ENCODE measurements around the gene COQ9.

The COQ9 gene

DNA sequence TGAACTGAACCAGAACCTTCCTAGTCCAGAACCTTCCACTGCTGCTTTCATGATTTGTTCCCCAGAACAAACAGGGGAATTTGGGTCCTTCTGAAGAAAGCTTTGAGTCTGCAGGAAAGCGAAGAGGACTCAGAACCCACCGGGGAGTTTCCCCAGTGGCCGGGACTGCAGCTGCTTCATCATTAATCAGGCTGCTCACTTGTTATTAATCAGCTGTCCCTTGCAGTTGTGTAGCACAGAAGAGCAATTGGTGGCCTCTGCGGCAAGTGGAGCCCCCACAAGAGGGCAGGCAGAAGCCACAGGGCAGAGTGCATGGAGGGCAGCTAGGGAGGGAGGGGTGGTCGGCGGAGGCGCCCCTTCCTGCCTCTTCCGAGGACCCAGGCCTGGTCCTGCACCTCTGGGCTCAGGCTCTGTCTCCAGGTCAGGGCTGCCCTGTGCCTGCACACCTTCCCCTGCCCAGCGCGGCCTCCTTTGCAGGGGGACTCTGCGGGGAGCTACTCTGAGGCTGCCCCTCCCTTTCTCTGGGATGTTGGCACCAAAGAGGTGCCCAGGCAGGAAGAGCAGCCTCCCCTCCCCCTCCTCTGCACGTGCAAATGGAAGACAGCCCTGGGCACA, 35.8 kb upstream of the COQ9 start:
- H3K36me3 ChIP-seq (ENCODE audit: control insufficient read depth, insufficient read depth, low read length), result no peaks in the 10 kb centered on the region
- no peaks in the 10 kb centered on the region for H3K9me3 ChIP-seq (ENCODE audit: control insufficient read depth, insufficient read depth, low read length)
- H3K27ac ChIP-seq (ENCODE audit: low read depth, low read length), result no peak overlapping the region
- H3K9ac ChIP-seq (ENCODE audit: low read depth, low read length), result no peak overlapping the region
- no peaks in the 10 kb centered on the region for H3K4me1 ChIP-seq (ENCODE audit: control insufficient read depth, insufficient read depth, low read length)
- H3K4me3 ChIP-seq (ENCODE audit: low read depth, low read length), result no peak overlapping the region
- H3K27me3 ChIP-seq (ENCODE audit: control insufficient read depth, insufficient read depth, low read length), result no peaks in the 10 kb centered on the region

DNA sequence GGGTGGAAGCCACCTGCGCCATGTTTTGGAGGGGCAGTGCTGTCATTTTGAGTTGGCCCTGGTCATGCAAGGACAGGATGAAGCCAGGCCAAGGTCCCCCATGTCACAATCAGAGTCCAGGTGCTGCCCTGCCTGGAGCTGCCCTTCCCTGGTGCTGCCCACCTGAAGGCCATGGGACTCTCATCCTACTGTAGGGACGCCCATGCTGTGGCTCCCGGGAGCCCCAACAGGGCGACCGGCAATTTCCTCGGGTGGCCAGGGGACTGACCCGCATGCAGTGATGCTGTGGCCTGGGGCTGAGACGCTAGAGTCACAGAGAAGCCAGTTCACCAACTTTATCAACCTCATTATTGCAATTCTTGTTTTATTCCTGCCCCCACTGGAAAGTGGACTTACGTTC, 34.7 kb upstream of the COQ9 start:
- Histone ChIP-seq H3K4me1 (ENCODE audit: control insufficient read depth, insufficient read depth, low read length) (no peaks in the 10 kb centered on the region), H3K36me3 (ENCODE audit: control insufficient read depth, insufficient read depth, low read length) (no peaks in the 10 kb centered on the region), H3K27ac (ENCODE audit: low read depth, low read length) (no peak overlapping the region), H3K9ac (ENCODE audit: low read depth, low read length) (no peak overlapping the region), H3K27me3 (ENCODE audit: control insufficient read depth, insufficient read depth, low read length) (no peaks in the 10 kb centered on the region), H3K4me3 (ENCODE audit: low read depth, low read length) (no peak overlapping the region), H3K9me3 (ENCODE audit: control insufficient read depth, insufficient read depth, low read length) (no peaks in the 10 kb centered on the region)

DNA sequence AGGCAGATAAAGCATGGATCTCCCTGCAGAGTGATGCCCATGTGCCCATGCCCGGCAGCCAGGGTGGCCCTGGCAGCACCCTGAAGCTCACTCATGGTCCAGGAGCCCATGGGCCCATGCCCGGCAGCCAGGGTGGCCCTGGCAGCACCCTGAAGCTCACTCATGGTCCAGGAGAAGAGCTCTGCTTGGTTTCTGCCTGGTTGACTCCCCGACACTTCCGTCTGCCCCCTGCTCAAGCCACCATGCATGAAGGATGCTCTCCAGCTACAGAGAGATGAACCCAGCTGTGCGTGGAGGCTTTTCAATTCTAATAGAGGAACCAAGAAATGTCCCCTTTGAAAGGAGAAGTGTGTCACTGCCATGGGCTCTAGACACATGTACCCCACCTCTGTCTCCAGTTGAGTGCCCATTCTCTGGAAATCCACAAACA, 34.0 kb upstream of the COQ9 start:
- no peak overlapping the region for H3K27ac ChIP-seq (ENCODE audit: low read depth, low read length)

DNA sequence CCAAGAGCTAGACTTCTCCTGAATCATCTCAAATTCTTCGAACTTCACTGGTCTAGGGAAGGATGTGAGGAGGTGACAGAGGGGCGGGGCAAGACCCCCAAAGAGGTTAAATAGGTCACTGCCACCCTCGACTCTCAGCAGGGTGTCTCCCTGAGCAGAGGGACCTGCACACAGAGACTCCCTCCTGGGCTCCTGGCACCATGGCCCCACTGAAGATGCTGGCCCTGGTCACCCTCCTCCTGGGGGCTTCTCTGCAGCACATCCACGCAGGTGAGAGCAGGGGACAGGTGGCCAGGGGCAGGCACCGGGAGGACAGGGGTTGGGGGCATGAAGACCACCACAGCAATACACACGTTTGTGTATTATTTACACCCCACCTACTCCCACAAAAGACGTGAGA, 33.5 kb upstream of the COQ9 start:
- no peak overlapping the region for H3K27ac ChIP-seq (ENCODE audit: low read depth, low read length)
- H3K9me3 ChIP-seq (ENCODE audit: control insufficient read depth, insufficient read depth, low read length), result no peaks in the 10 kb centered on the region
- H3K4me1 ChIP-seq (ENCODE audit: control insufficient read depth, insufficient read depth, low read length), result no peaks in the 10 kb centered on the region
- H3K27me3 ChIP-seq (ENCODE audit: control insufficient read depth, insufficient read depth, low read length), result no peaks in the 10 kb centered on the region
- H3K9ac ChIP-seq (ENCODE audit: low read depth, low read length), result no peak overlapping the region
- H3K36me3 ChIP-seq (ENCODE audit: control insufficient read depth, insufficient read depth, low read length), result no peaks in the 10 kb centered on the region
- no peak overlapping the region for H3K4me3 ChIP-seq (ENCODE audit: low read depth, low read length)

More for the DNA sequence above, 34.0 kb upstream of the COQ9 start:
- Histone ChIP-seq H3K27me3 (ENCODE audit: control insufficient read depth, insufficient read depth, low read length) (no peaks in the 10 kb centered on the region), H3K4me3 (ENCODE audit: low read depth, low read length) (no peak overlapping the region), H3K4me1 (ENCODE audit: control insufficient read depth, insufficient read depth, low read length) (no peaks in the 10 kb centered on the region), H3K9ac (ENCODE audit: low read depth, low read length) (no peak overlapping the region), H3K36me3 (ENCODE audit: control insufficient read depth, insufficient read depth, low read length) (no peaks in the 10 kb centered on the region), H3K9me3 (ENCODE audit: control insufficient read depth, insufficient read depth, low read length) (no peaks in the 10 kb centered on the region)

DNA sequence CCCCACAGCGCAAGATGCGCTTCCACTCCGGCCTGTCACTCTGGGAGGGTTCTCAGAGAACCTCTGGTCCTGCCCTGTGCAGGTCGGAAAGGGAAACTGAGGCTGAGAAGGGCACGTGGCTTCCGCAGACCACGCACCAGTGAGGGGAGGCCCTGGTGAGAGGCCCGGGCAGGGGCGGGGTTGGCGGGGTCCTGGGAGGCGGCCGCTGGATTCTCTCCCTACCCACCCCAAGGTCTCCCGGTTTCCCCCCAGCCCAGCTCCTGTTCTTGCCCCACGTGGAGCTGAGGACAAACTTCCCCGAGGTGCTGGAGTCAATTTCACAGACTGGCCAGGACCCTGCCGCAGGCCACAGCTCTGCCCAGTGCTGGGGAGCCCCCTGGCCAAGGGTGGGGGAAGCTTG, 31.2 kb upstream of the COQ9 start:
- Histone ChIP-seq H3K27ac (ENCODE audit: low read depth, low read length) (no peak overlapping the region), H3K9me3 (ENCODE audit: control insufficient read depth, insufficient read depth, low read length) (no peaks in the 10 kb centered on the region), H3K4me3 (ENCODE audit: low read depth, low read length) (no peak overlapping the region), H3K4me1 (ENCODE audit: control insufficient read depth, insufficient read depth, low read length) (no peaks in the 10 kb centered on the region), H3K36me3 (ENCODE audit: control insufficient read depth, insufficient read depth, low read length) (no peaks in the 10 kb centered on the region), H3K27me3 (ENCODE audit: control insufficient read depth, insufficient read depth, low read length) (no peaks in the 10 kb centered on the region), H3K9ac (ENCODE audit: low read depth, low read length) (0 out of 2 replicates have a peak overlapping the region, but pooled peaks have one; percentile 53)

DNA sequence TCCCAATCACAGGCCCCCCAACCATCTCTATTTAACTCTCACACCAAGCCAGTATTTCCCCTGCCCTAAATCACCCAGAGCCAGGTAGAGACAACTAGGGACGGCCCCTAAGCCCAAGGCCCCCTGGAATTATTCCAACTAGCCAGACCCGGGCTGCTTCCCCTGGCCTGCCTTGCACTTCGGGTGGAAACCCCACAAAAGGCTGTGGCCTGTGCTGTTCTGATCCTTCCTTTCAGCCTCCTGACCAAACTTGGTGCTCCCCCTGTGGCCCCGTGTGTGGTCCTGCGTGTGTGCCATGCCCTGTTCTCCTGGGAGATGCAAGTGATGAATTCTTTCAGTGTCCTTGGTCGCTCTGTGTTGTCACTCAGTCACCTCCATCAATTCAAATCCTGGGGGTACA, 27.8 kb upstream of the COQ9 start:
- H3K27ac ChIP-seq (ENCODE audit: low read depth, low read length), result no peak overlapping the region
- no peak overlapping the region for H3K9ac ChIP-seq (ENCODE audit: low read depth, low read length)
- H3K36me3 ChIP-seq (ENCODE audit: control insufficient read depth, insufficient read depth, low read length), result no peaks in the 10 kb centered on the region
- no peaks in the 10 kb centered on the region for H3K27me3 ChIP-seq (ENCODE audit: control insufficient read depth, insufficient read depth, low read length)
- no peaks in the 10 kb centered on the region for H3K9me3 ChIP-seq (ENCODE audit: control insufficient read depth, insufficient read depth, low read length)
- H3K4me3 ChIP-seq (ENCODE audit: low read depth, low read length), result no peak overlapping the region
- H3K4me1 ChIP-seq (ENCODE audit: control insufficient read depth, insufficient read depth, low read length), result no peaks in the 10 kb centered on the region

DNA sequence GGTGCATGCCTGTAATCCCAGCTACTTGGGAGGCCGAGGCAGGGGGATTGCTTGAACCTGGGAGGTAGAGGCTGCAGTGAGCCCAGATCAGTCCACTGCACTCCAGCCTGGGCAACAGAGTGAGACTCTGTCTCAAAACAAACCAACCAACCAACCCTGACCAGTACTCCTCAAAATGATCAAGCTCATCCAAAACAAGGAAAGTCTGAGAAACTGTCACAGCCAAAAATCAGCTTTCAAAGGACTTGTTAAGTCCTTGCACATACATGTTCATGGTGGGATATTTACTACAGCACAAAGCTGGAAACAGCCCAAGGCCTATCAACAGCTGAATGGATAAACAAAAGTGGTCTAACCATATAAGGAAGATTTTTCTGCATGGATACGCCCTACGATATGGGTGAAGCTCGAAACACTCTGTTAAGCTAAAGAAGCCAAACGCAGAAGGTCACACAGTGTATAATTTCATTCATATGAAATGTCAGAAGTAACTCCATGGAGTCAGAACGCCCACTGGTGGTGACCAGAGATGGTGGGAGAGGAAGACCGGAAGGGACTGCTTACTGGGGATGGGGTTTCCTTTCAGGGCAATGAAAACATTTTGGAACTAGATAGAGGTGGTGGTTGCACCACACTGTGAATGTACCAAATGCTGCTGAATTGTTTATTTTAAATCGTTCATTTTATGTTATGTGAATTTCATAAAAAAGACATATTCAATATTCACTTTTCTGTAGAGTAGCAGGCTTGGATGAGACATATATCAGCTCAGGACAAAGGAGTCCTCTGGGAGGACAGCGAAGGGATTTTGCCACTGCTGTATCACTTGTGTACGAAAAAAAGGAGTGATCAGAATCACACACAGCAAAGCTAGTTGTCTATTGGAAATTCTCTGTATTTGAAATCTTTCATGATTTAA, 25.0 kb upstream of the COQ9 start:
- 0 out of 2 replicates have a peak, but pooled peaks cover 3% of the 10 kb centered on the region for H3K36me3 ChIP-seq (ENCODE audit: control insufficient read depth, insufficient read depth, low read length)
- H3K4me3 ChIP-seq (ENCODE audit: low read depth, low read length), result no peak overlapping the region
- H3K9me3 ChIP-seq (ENCODE audit: control insufficient read depth, insufficient read depth, low read length), result no peaks in the 10 kb centered on the region
- no peak overlapping the region for H3K27ac ChIP-seq (ENCODE audit: low read depth, low read length)
- no peaks in the 10 kb centered on the region for H3K4me1 ChIP-seq (ENCODE audit: control insufficient read depth, insufficient read depth, low read length)
- no peaks in the 10 kb centered on the region for H3K27me3 ChIP-seq (ENCODE audit: control insufficient read depth, insufficient read depth, low read length)
- H3K9ac ChIP-seq (ENCODE audit: low read depth, low read length), result no peak overlapping the region

DNA sequence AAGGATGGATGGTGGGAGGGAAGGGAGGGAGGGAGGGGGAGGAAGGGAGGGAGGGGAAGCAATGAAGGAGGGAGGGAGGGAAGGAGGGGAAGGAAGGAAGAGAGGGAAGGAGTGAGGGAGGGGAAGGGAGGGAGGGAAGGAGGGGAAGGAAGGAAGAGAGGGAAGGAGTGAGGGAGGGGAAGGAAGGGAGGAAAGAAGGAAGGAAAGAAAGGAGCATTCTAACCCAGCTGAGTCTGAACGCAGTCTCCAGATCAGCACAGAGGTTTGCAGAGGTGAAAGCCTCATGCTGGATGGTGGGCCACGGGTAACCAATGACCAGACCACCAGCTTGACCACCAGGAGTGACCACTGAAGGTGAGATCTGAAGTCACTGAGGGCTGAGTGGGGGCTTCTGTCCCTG, 24.1 kb upstream of the COQ9 start:
- Histone ChIP-seq H3K4me3 (ENCODE audit: low read depth, low read length) (no peak overlapping the region), H3K27ac (ENCODE audit: low read depth, low read length) (no peak overlapping the region), H3K27me3 (ENCODE audit: control insufficient read depth, insufficient read depth, low read length) (no peaks in the 10 kb centered on the region), H3K9me3 (ENCODE audit: control insufficient read depth, insufficient read depth, low read length) (no peaks in the 10 kb centered on the region), H3K36me3 (ENCODE audit: control insufficient read depth, insufficient read depth, low read length) (peaks cover 12% of the 10 kb centered on the region), H3K9ac (ENCODE audit: low read depth, low read length) (no peak overlapping the region), H3K4me1 (ENCODE audit: control insufficient read depth, insufficient read depth, low read length) (no peaks in the 10 kb centered on the region)

DNA sequence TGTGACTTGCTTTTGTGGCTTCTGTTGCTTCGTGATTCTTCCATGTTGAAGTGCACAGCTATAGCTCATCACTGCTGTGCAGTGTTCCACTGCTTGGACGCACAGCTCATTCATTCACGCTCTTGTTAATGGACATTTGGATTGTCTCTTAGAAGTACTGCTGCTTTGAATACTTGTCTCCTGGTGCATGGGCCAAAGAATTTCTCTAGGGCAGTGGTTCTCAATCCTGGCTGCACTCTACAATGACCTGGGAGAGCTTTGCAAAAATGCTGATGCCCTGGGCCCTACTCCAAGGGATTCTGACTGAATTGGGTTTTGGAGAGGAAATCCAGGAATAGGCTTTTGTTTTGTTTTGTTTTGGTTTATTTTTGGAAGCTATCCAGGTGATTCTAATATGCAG, 22.7 kb upstream of the COQ9 start:
- Histone ChIP-seq H3K4me3 (ENCODE audit: low read depth, low read length) (no peak overlapping the region), H3K27me3 (ENCODE audit: control insufficient read depth, insufficient read depth, low read length) (no peaks in the 10 kb centered on the region), H3K9me3 (ENCODE audit: control insufficient read depth, insufficient read depth, low read length) (no peaks in the 10 kb centered on the region), H3K36me3 (ENCODE audit: control insufficient read depth, insufficient read depth, low read length) (peaks cover 24% of the 10 kb centered on the region), H3K9ac (ENCODE audit: low read depth, low read length) (no peak overlapping the region), H3K27ac (ENCODE audit: low read depth, low read length) (no peak overlapping the region), H3K4me1 (ENCODE audit: control insufficient read depth, insufficient read depth, low read length) (no peaks in the 10 kb centered on the region)

DNA sequence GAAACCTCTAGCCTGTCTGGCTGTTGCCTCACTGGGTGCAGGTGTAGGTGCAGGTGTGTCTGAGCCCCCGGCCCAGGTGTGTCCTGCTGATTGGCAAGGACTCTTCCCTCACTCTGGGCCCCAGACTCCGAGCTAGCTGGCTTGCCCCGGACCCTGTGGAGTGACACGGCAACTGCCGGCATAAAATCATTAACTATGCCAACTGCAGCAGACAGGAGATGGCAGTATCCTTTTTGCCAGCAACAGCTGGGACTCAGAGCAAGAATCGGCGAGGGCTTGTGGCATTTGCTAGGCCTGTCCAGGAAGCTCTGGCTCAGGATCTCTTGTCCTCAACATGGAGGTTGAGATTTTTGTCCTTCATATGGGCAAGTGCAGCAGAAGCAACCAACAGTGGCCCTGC, 20.9 kb upstream of the COQ9 start:
- no peaks in the 10 kb centered on the region for H3K4me1 ChIP-seq (ENCODE audit: control insufficient read depth, insufficient read depth, low read length)
- no peaks in the 10 kb centered on the region for H3K27me3 ChIP-seq (ENCODE audit: control insufficient read depth, insufficient read depth, low read length)
- H3K36me3 ChIP-seq (ENCODE audit: control insufficient read depth, insufficient read depth, low read length), result peaks cover 40% of the 10 kb centered on the region
- H3K9me3 ChIP-seq (ENCODE audit: control insufficient read depth, insufficient read depth, low read length), result no peaks in the 10 kb centered on the region
- no peak overlapping the region for H3K9ac ChIP-seq (ENCODE audit: low read depth, low read length)
- H3K4me3 ChIP-seq (ENCODE audit: low read depth, low read length), result no peak overlapping the region
- no peak overlapping the region for H3K27ac ChIP-seq (ENCODE audit: low read depth, low read length)

DNA sequence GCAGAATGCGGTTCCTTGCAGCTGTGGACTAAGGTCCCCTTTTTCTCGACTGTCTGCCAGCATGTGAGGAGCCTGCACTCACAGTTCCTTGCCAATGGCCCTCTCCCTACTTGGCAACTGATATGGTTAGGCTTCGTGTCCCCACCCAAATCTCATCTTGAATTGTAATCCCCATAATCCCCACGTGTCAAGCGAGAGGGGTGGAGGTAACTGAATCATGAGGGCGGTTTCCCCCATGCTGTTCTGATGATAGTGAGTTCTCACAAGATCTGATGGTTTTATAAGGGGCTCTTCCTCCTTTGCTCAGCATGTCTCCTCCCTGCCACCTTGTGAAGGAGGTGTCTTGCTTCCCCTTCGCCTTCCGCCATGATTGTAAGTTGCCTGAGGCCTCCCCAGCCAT, 20.0 kb upstream of the COQ9 start:
- Histone ChIP-seq H3K4me3 (ENCODE audit: low read depth, low read length) (no peak overlapping the region), H3K36me3 (ENCODE audit: control insufficient read depth, insufficient read depth, low read length) (peaks cover 50% of the 10 kb centered on the region), H3K4me1 (ENCODE audit: control insufficient read depth, insufficient read depth, low read length) (no peaks in the 10 kb centered on the region), H3K9me3 (ENCODE audit: control insufficient read depth, insufficient read depth, low read length) (no peaks in the 10 kb centered on the region), H3K9ac (ENCODE audit: low read depth, low read length) (no peak overlapping the region), H3K27me3 (ENCODE audit: control insufficient read depth, insufficient read depth, low read length) (no peaks in the 10 kb centered on the region), H3K27ac (ENCODE audit: low read depth, low read length) (no peak overlapping the region)
